Mucosa of descending colon (tissue), 3 donors: ENCODE data around the gene MAPRE3. TPM values are rescaled to one million over a fixed set of nuclear protein-coding genes. Genes with fewer than 3 reads are reported as not detected.
A peak's percentile ranks its signal among the peaks of the same experiment; 100 is the strongest.

Source experiments
- ATAC-seq: fragments of 200-7000 bp; cut with Tn5 transposase; one replicate; pipeline ENCODE4 v1.9.1; 2020; ENCODE audit warnings: mild to moderate bottlenecking, moderate library complexity
- DNase-seq, 3 donors: peaks; one replicate each; pipeline ENCODE4 v3.0.0-alpha.2; 2020
- H3K36me3 ChIP-seq: fragments of 200-600 bp; one replicate; pipeline ENCODE4 v1.8.0; 2021; ENCODE audit warnings: low read depth, mild to moderate bottlenecking
- H3K4me1 ChIP-seq: fragments of 200-600 bp; one replicate; pipeline ENCODE4 v1.8.0; 2021; ENCODE audit warnings: low read depth, mild to moderate bottlenecking
- H3K4me3 ChIP-seq: fragments of 200-600 bp; one replicate; pipeline ENCODE4 v1.8.0; 2021; ENCODE audit warnings: mild to moderate bottlenecking
- H3K9me3 ChIP-seq: fragments of 200-600 bp; one replicate; pipeline ENCODE4 v1.8.0; 2021; ENCODE audit warnings: mild to moderate bottlenecking
- CTCF ChIP-seq: fragments of 200-600 bp; IDR thresholded peaks from one replicate; pipeline ENCODE4 v1.8.0; 2022; ENCODE audit warnings: antibody characterized with exemption, mild to moderate bottlenecking
- intact Hi-C, 2 donors: fragments of 100-400 bp; cut with DNase I in 1 of 2; cut with micrococcal nuclease in 1 of 2; formaldehyde crosslinking; loops; one replicate each; pipeline versions ENCODE4 v1.11.0 to v1.11.1; 2022; cut with DNase I, micrococcal nuclease
- total RNA-seq, 3 donors: library from RNA; stranded (reverse); fragmentation: NEBNext Ultra II Directional in 2 of 3; extraction: Animal tissue kit (Norgen Biotek cat#: 25700) in 2 of 3; gene quantifications; one replicate each; pipeline versions ENCODE4 v1.2.1 to v1.2.4, GENCODE V29; 2021 to 2023
- donor health status: DM: no; HTN: no; CAD: no; lungs with moderate emphysema.
- donor health status: DM: no; HTN: no; CAD: no.
- donor health status: DM: no; HTN: yes; CAD: no.

Gene MAPRE3
- total RNA-seq, 3 donors from 2014 or later = 23.9 to 36.1 (median 35.6) TPM

DNA sequence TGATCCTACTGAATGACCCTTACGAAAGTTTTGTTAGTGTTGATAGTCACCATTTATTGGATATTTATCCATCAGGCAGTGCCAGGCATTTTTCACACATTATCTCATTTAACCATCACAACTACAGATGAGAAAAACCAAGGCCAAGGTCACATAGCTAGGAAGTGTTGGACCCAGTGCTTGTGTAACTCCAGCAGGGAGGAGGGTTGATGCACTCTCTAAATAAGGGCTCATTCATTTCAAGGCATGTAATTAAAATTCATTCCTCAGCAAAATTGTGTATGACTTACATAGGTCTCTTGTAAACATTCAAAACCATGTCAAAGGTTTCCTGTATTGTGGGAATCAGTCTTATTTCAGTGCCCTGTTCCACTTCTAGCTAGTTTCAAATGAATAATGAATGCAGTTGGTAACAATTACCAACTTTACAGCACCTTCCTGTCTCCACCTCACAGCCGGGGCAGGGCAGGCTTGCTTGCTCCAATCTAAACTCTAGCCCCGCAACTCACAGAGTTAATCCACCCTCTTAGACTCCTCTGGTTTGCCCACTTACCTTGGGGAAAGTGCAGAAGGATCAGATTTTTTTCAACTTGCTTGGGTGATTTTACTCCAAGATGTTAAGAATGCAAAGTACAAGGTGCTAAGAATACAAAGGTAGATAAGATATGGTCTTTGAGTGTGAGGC, 5.8 kb upstream of the MAPRE3 start:
- intact Hi-C loops = loop anchor here (5.0 to 10.0 kb wide), 4 partner anchors 50 to 310 kb away; partner anchors contain the start of genes DNAJC5G (in 1 of the 2) and KHK (in 1 of the 2)
- H3K4me1 ChIP-seq = peaks cover 20% of the 10 kb centered on the region
- no peaks in the 10 kb centered on the region for H3K9me3 ChIP-seq
- DNase-seq (no peak), ATAC-seq (peak; percentile 27)
- H3K36me3 ChIP-seq = no peaks in the 10 kb centered on the region
- H3K4me3 ChIP-seq = no peak overlapping the region
- TF ChIP-seq CTCF = no peak

DNA sequence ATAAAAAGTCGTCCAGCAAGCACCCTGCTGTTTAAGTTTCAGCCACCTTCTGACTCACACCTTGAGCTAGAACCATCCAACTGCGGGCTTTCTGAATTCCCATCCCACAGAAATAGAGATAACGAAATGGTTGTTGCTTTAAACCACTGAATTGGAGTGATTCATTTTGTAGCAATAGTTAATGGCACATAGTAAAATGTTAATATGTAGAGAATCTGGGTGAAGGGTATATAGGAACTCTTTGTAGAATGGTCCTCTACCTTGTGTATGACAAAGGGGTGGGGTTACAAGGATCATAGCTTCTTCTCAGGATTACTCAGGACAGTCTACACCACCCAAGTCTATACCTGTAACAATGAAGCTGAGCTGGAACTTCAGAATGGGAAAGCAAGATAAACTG, 2.4 kb upstream of the MAPRE3 start:
- DNase-seq = peak in 1 of 3 donors; percentile 46
- TF ChIP-seq CTCF = no peak
- intact Hi-C loops = loop anchor here (10.0 kb wide), 3 partner anchors 47 to 307 kb away; partner anchors contain the start of genes DNAJC5G (in 1 of the 2) and KHK (in 1 of the 2)
- Histone ChIP-seq H3K4me3 (no peak overlapping the region), H3K36me3 (no peaks in the 10 kb centered on the region), H3K9me3 (no peaks in the 10 kb centered on the region), H3K4me1 (peaks cover 32% of the 10 kb centered on the region)
- ATAC-seq = peak; percentile 81

DNA sequence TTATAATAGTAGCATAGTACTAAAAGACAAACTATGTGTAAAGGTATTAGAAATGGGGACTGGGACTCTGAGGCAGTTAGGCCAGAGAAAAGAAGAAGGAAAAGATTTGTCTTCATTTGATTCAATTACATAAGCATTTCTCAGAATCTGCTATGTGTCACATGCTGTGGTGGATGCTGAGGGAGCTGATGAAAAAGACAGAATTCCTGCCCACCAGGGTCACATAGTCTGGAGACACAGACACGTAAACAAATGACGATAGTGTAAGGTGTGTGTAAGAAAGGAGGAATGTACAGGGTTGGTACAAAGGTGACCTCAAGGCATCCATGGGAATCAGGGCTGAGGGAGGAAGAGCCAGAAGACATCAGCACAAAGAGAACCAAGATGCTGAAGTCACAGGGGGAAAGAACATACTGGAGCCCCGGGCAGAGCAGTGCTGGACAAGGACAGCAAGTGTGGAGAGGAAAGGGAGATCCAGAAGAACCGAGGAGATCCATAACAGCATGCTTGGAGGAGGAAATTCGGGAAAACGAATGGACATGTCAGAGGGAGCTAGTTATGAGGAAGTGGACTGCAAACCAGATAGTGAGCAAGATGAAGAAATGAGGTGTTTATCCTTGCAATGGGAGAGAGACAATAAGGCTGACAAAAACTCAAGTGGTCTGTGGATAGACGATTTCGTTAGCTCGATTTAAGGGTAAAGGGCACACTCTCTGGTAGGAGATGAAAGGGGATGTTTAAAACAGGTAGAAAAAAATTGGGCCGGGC, 1.2 kb upstream of the MAPRE3 start:
- Histone ChIP-seq H3K9me3 (no peaks in the 10 kb centered on the region), H3K36me3 (no peaks in the 10 kb centered on the region), H3K4me1 (peaks cover 32% of the 10 kb centered on the region), H3K4me3 (no peak overlapping the region)
- DNase-seq = no peak
- intact Hi-C loops = loop anchor here (10.0 kb wide), 3 partner anchors 46 to 306 kb away; partner anchors contain the start of genes DNAJC5G (in 1 of the 2) and KHK (in 1 of the 2)
- ATAC-seq = no peak
- no peak for TF ChIP-seq CTCF

GRCh38 chr2:26970928-26971627, 641 bp downstream of the MAPRE3 start:
- Histone ChIP-seq H3K4me3 (peak overlapping the region; percentile 56), H3K9me3 (no peaks in the 10 kb centered on the region), H3K4me1 (peaks cover 32% of the 10 kb centered on the region), H3K36me3 (no peaks in the 10 kb centered on the region)
- no peak for ATAC-seq
- TF ChIP-seq CTCF = no peak
- intact Hi-C loops = no loop called here
- DNase-seq = peak in 1 of 3 donors; percentile 51

DNA sequence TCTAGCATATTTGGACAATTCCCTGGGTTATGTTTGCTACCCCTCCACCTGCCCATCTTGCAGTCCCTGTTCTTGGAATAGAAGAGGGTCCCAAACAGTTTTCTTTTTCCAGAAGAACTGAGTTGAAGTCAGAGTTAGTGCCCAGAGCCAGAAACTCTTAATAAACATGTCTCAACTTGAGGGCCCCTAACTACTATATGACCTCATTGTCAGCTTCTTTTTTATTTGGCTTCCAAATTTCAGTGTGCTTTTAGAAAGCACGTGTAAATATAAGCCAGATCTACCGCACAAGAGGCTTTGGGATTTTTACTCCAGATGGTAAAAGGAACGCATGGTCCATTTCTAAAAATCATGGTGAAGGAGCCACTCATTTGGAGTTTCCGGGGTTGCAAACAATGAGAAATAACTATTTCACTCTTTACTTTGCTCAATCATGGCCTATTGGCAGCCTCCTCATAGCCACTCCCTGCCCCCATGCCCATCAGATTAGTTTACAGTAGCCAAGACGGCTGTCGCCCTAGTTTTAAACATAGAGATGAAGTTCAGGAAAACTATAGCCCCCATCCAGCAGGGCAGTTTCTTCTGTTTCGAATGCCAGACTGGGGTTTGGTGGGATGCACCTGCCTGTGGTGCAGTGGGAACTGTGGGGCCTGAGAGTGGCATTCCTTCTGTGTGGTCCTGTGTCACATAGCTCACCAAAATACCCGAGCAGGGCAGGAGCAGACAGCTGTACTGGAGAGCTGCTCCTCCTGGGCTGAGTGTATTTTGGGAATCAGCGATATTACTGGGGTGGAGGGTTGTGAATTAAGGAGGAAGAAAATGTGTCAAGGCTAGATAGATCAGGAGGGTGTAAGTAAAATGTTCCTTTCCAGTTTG, 1.7 kb downstream of the MAPRE3 start:
- intact Hi-C loops = no loop called here
- no peak for TF ChIP-seq CTCF
- DNase-seq (no peak), ATAC-seq (no peak)
- Histone ChIP-seq H3K9me3 (no peaks in the 10 kb centered on the region), H3K4me1 (peaks cover 32% of the 10 kb centered on the region), H3K4me3 (no peak overlapping the region), H3K36me3 (no peaks in the 10 kb centered on the region)
